Upper lobe of right lung (tissue), 1 donor: ENCODE measurements around the gene GATA5. TPM values are rescaled to one million over a fixed set of nuclear protein-coding genes. Genes with fewer than 3 reads are reported as not detected.

Experiments
- ATAC-seq: fragments of 200-7000 bp; cut with Tn5 transposase; one replicate; pipeline ENCODE4 v1.9.1; 2020; ENCODE audit warnings: mild to moderate bottlenecking, moderate library complexity
- DNase-seq: peaks from one replicate; pipeline ENCODE4 v3.0.0-alpha.2; 2020
- H3K27ac ChIP-seq: fragments of 200-600 bp; one replicate; pipeline ENCODE4 v1.8.0; 2022
- H3K27me3 ChIP-seq: fragments of 200-600 bp; one replicate; pipeline ENCODE4 v1.8.0; 2022; ENCODE audit warnings: mild to moderate bottlenecking
- H3K36me3 ChIP-seq: fragments of 200-600 bp; one replicate; pipeline ENCODE4 v1.8.0; 2022
- H3K4me1 ChIP-seq: fragments of 200-600 bp; one replicate; pipeline ENCODE4 v1.8.0; 2022
- H3K4me3 ChIP-seq: fragments of 200-600 bp; one replicate; pipeline ENCODE4 v1.8.0; 2022; ENCODE audit warnings: mild to moderate bottlenecking
- H3K9me3 ChIP-seq: fragments of 200-600 bp; one replicate; pipeline ENCODE4 v1.8.0; 2022
- intact Hi-C: fragments of 100-400 bp; cut with DNase I; formaldehyde crosslinking; loops from one replicate; pipeline ENCODE4 v1.11.0; 2022
- total RNA-seq: library from RNA; stranded (reverse); fragmentation: NEBNext Ultra II Directional; extraction: Animal tissue kit (Norgen Biotek cat#: 25700); gene quantifications from one replicate; pipeline ENCODE4 v1.2.1, GENCODE V29; 2021
- TF ChIP-seq, protein P1 (sequence below): fragments of 200-600 bp; IDR thresholded peaks from one replicate; pipeline ENCODE4 v1.8.0; 2022; ENCODE audit warnings: antibody characterized with exemption
- donor health status: DM: no; HTN: yes; CAD: no; lungs with severe emphysema.

GATA5 gene
- total RNA-seq, 1 donor from 2014 or later = 2.5 TPM

DNA sequence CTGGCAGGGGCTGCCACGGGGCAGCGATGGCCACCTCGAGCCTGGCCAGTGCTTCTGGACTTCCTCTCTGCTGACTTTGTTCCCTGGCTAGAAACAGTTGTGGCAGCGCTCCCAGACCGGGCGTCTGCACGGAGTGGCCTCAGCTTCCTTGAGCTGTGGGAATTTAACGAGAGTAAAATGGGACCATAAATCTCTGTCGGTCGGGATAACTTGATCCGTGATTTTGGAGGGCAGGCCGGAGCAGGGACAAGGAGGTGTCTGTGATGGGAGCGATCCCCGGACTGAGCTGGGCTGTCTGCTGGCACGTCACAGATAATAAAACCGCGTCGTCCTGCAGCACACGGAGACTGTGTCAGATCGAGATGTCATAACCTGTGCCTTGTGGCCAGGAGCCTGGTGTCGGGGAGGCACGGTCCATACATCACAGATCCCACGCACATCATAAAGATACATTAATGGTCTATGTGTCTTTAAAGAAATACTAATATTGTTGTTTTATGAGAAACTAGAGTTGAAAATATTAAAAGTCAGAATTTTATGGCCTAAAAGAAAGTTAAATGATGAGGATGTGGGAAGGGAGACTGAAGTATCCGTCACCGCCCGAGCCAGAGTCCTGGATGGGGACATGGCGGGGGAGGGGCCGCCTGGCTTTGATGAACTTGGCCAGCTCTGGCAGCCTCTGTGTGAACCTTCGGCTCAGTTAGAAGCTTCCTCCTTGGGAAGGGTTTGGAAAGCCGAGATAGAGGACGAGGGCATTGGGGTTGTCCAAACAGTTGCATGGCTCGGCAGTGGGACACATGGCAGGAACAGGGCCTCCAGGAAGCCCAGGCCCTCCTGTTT lies 41.9 kb downstream of the GATA5 start:
- DNase-seq (no peak), ATAC-seq (no peak)
- Histone ChIP-seq H3K36me3 (no peaks in the 10 kb centered on the region), H3K27me3 (no peaks in the 10 kb centered on the region), H3K9me3 (no peaks in the 10 kb centered on the region), H3K4me1 (no peaks in the 10 kb centered on the region), H3K4me3 (no peak overlapping the region), H3K27ac (no peak overlapping the region)
- TF ChIP-seq, protein P1, sequence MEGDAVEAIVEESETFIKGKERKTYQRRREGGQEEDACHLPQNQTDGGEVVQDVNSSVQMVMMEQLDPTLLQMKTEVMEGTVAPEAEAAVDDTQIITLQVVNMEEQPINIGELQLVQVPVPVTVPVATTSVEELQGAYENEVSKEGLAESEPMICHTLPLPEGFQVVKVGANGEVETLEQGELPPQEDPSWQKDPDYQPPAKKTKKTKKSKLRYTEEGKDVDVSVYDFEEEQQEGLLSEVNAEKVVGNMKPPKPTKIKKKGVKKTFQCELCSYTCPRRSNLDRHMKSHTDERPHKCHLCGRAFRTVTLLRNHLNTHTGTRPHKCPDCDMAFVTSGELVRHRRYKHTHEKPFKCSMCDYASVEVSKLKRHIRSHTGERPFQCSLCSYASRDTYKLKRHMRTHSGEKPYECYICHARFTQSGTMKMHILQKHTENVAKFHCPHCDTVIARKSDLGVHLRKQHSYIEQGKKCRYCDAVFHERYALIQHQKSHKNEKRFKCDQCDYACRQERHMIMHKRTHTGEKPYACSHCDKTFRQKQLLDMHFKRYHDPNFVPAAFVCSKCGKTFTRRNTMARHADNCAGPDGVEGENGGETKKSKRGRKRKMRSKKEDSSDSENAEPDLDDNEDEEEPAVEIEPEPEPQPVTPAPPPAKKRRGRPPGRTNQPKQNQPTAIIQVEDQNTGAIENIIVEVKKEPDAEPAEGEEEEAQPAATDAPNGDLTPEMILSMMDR = no peak
- intact Hi-C loops = no loop called here

DNA sequence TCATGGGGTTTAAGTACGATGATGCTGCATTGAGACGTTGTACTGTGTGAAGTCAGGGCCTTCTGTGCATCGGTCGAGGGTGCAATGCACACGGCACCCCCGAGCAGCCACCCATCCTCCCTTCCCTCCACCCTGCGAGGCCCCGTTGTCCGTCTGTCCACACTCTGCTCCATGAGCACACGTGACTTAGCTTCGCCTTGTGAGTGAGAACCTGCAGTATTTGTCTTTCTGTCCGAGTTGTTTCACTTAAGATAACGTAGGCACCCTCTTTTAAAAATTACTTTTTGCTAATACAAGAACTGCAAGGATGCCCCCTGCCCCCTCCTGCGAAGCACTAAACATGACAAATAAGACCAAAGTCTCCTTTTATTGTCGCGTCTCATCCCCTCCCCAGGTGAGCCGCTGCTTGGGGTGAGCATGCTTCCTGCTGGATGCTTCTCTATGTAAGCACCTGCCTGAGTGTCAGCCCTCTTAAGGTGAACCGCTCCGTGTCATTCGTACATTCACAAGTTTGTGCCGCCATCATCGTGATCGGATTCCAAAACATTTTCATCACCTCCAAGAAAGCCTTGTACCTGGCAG lies 44.8 kb downstream of the GATA5 start:
- no peaks in the 10 kb centered on the region for H3K27me3 ChIP-seq
- no peaks in the 10 kb centered on the region for H3K36me3 ChIP-seq
- no peaks in the 10 kb centered on the region for H3K4me1 ChIP-seq
- no peak for DNase-seq
- TF ChIP-seq, protein P1 = no peak
- ATAC-seq = no peak
- no peak overlapping the region for H3K4me3 ChIP-seq
- intact Hi-C loops = no loop called here
- H3K9me3 ChIP-seq = no peaks in the 10 kb centered on the region
- H3K27ac ChIP-seq = no peak overlapping the region

DNA sequence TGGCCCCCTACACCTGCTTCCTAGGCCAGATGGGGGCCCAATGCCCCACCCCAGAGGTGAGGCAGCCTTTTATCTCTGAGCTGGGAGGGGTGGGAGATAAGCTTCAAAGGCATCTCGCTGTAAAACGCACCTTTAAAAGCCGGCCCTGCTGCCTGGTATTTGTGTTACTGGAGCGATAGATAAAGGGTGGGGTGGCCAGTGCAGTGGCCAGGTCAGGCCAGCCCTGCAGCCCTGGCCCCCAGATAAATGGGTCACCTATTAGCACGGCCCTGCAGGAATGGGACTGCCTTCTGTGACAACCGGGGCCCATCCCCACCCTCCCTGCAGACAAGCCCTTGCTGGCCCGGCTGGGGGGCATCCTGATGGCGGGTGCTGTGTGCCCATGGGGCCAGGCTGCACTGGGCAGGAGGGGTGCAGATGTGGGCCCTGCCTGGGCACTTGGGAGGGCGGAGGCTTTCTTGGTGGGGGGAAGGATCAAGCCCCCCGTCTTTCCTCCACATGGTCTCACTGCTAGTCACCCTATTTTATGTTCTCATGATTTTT lies 45.4 kb downstream of the GATA5 start:
- Histone ChIP-seq H3K27me3 (no peaks in the 10 kb centered on the region), H3K9me3 (no peaks in the 10 kb centered on the region), H3K27ac (no peak overlapping the region), H3K4me1 (no peaks in the 10 kb centered on the region), H3K36me3 (no peaks in the 10 kb centered on the region), H3K4me3 (no peak overlapping the region)
- TF ChIP-seq, protein P1 = no peak
- ATAC-seq (no peak), DNase-seq (no peak)
- intact Hi-C loops = no loop called here

DNA sequence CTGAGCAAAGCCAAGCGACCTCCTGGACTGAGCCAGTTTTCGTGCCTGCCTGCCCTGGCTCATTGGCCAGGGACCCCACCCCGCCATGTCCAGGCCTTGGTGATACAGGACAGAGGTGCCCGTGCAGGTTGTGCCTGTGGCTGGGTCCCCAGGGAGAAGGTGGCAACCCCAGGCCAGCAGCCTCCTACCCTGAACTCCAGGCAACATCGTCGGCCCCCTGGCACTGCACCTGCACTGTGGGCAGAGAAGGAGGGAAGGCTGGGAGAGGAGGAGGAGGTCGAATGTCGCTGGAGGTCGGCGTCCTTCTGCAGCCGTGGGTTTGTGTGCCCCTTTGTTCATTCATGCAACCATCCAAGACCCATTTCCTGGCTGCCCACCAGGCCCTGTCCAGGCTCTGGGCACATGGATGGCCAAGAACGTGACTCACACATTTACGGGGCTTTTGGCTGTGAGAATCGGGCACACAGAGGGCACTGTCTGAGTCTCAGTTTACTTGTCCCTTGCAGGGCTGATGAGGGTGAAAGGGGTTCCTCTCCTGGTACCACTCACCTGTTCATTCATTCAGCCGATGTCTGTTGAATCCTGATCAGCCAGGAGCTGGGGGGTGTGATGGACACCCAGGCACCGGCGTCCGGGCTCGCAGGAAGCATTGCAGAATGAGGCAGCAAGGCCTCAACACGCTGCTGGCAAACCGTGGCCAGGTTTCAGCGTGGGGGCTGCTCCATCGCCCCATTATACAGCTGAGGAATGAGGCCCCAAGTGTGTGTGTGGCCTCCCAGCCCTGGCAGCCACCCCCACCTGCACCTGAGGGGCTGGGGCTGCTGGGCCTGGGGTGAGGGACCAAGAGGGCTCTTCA lies 46.1 kb downstream of the GATA5 start:
- DNase-seq = no peak
- TF ChIP-seq, protein P1 = no peak
- H3K36me3 ChIP-seq = no peaks in the 10 kb centered on the region
- ATAC-seq = no peak
- H3K4me3 ChIP-seq = no peak overlapping the region
- intact Hi-C loops = no loop called here
- H3K27ac ChIP-seq = no peak overlapping the region
- H3K4me1 ChIP-seq = no peaks in the 10 kb centered on the region
- no peaks in the 10 kb centered on the region for H3K9me3 ChIP-seq
- H3K27me3 ChIP-seq = no peaks in the 10 kb centered on the region

DNA sequence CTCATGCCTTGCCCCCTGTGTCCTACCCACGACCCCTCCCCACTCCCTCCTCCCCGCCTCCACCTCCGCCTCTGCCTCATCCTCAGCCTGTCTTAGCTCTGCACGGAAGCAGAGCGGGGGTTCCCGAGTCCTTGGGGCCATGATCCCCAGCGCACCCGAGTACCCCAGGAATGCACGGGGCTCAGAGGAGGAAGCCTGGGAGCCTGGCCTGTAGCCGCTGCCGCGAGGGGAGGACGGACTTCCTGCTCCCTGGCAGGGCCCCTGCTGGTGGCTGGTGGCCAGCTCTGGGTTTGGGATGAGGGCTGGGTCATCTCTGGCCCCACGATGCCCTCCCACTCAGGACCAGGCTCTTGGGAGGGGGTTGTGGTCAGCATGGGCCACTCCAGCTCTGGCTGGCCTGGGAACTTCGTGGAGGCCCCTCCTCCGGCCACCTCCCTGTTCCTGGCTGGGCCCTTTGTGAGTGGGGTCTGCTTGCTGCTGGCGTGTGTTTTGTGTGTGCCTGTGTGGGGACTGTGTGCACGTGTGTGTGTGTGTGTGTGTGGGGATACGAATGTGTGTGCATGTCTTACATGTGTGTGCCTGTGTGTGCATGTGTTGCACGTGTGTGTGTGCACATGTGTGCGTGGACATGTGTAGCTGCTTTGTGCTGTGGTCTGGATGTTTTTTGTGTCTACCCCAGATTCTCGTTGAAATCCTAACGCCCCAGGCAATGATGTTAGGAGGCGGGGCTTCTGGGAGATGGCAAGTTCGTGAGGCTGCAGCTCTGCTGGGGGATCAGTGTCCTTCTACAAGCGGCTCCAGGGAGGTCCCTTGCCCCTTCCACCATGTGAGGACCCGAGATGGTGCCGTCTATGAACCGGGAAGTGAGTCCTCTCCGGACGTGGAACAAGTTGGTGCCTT lies 47.1 kb downstream of the GATA5 start:
- no peak for ATAC-seq
- TF ChIP-seq, protein P1 = no peak
- intact Hi-C loops = no loop called here
- no peaks in the 10 kb centered on the region for H3K9me3 ChIP-seq
- no peak overlapping the region for H3K27ac ChIP-seq
- H3K27me3 ChIP-seq = no peaks in the 10 kb centered on the region
- no peaks in the 10 kb centered on the region for H3K4me1 ChIP-seq
- H3K36me3 ChIP-seq = no peaks in the 10 kb centered on the region
- no peak overlapping the region for H3K4me3 ChIP-seq
- DNase-seq = no peak
